Hematopoietic multipotent progenitor cell treated with erythropoietin and hydrocortisone succinate and interleukin-3 and kit ligand, for 8 days (in vitro differentiated cells): Measurements from ENCODE around the gene GYG2.
"Not testable (repeated sequence)": the region's sequence is repeated elsewhere in the genome, so short reads cannot be mapped to it uniquely, and the experiment has no call there.

Experiments used
- DNase-seq: peaks from one replicate; pipeline ENCODE4 v3.0.0-alpha.2; 2015

The GYG2 gene

GRCh38 chrX:2874222-2875135 is 45.7 kb downstream of the GYG2 start:
- DNase-seq = peak; percentile 57

DNA sequence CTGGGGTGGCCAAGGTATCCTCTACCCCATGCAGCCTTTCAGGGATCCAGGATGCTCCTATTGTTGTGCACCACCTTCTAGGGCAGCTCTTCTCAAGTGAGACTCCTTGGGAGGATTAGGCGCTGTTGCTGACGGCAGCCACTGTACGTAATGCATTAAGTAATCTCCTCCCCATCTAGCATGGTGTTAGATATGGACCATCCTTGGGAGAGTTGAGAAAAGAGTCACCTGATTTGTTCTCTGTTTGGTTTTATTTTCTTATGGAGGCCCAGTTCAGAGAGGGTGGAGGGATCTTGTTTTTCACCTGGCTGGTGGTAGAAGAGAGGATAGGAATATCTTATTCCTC is 46.4 kb downstream of the GYG2 start:
- no peak for DNase-seq

GRCh38 chrX:2875798-2876399 is 47.2 kb downstream of the GYG2 start:
- DNase-seq = peak; percentile 19

GRCh38 chrX:2878563-2878962 is 49.8 kb downstream of the GYG2 start:
- no peak for DNase-seq

- no peak for DNase-seq
Observed at GRCh38 chrX:2879670-2880069, 50.9 kb downstream of the GYG2 start.

- DNase-seq = no peak
Observed at GRCh38 chrX:2883770-2884169, 55.0 kb downstream of the GYG2 start.

DNA sequence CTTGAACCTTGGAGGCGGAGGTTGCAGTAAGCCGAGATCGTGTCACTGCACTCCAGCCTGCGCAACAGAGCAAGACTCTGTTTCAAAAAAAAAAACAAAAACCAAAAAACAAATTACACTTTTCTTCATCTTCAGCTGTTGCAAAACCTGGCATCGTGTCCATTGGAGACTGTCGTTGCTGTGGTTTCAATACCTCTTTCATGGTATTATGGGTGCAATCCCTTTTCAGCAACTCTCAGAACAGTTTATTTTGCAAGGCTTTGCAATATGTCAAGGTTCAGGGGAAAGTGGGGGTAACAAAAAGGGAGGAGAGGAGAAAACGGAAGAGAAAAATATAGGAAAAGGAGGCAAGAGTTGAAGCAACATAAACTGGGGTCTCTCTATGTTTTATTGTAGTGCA is 59.6 kb downstream of the GYG2 start:
- no peak for DNase-seq

GRCh38 chrX:2889045-2889605 is 60.4 kb downstream of the GYG2 start:
- peak; percentile 6 for DNase-seq

GRCh38 chrX:2889706-2890490 is 61.2 kb downstream of the GYG2 start:
- peak; percentile 20 for DNase-seq

- DNase-seq = not testable (repeated sequence)
Observed at GRCh38 chrX:2890536-2891460, 62.1 kb downstream of the GYG2 start.

- DNase-seq = no peak
Observed at GRCh38 chrX:2892816-2893215, 64.1 kb downstream of the GYG2 start.

DNA sequence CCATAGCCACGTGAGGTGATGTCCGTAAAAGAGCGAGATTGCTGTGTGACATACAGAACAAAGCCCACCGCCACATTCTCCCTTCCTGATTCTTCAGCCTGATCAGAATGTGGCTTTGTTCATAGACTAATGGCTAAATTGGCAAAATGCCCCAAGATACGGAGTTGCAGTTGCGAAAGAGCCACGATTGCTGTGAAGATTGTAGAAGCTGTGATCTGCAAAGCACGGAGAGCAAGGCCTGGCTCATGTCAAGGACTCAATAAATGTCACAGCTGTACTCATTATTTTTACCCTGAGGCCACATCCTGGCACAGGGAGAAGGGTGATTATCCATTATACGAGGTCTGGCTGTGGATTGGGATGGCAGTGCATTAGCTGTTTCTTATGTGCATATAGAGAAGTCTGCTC is 66.2 kb downstream of the GYG2 start:
- DNase-seq = no peak

GRCh38 chrX:2897311-2897689 is 68.6 kb downstream of the GYG2 start:
- no peak for DNase-seq

DNA sequence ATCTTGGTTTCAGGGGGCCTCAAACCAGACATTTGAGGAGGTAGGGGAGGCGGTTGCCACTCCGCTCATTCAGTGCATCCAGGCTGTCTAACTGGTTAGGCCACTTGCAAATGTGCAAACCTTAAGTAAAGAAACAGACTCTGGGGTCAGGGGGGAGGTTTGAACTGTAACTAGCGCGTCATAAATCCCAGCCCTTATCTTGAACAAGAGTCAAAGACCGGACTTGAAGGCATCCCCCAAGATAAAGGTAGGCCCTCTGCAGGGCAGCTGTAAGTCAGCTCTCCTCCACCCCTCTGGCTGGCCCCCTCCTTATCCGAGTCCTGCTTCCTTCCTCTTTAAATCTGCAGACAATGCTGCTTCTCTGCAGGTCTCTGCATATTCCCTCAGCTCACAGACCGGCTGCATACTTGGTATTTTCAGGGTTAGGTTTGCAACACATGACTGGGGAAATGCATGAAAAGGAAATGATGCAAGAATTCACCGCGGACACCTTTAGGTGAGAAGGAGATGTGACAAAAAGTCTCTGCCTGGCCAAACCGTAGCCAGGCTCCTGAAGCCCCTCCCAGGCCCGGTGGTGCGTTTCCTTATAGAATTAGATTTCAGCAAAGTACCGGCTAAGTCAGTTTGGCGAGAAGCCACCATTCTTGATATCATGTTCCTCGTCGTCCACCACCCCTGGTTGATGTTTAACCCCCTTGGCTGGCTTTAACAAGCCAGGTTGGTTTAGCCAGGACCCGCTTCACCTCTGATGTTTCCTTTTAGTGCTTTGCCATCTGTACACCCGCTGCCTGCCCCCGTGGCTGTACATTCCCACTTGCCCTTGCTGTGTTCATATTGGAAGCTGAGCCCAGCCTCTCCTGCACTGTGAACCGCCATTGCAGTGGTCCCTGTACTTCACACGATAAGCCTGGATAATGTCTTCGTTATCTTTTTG is 69.2 kb downstream of the GYG2 start:
- not testable (repeated sequence) for DNase-seq

GRCh38 chrX:2898846-2899512 is 70.2 kb downstream of the GYG2 start:
- no peak for DNase-seq

DNA sequence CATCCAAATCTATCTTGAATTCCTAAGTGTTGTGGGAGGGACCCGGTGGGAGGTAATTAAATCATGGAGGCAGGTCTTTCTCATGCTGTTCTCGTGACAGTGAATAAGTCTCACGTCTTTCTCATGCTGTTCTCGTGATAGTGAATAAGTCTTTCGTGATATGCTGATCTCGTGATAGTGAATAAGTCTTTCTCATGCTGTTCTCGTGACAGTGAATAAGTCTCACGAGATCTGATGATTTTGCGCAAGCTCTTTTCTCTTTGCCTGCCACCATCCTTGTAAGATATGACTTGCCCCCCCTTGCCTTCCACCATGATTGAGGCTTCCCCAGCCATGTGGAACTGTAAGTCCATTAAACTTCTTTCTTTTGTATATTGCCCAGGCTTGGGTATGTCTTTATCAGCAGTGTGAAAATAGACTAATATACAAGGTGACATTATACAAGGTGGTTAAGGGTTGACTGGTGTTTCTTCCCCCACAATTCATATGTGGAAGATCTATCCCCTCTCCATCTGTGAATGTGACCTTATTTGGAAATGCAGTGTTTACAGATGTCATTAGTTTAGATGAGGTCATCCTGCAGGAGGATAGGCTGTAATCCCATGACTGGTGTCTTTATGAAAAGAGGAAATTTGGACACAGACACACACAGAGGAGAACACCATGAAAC is 72.8 kb downstream of the GYG2 start:
- DNase-seq = no peak

DNA sequence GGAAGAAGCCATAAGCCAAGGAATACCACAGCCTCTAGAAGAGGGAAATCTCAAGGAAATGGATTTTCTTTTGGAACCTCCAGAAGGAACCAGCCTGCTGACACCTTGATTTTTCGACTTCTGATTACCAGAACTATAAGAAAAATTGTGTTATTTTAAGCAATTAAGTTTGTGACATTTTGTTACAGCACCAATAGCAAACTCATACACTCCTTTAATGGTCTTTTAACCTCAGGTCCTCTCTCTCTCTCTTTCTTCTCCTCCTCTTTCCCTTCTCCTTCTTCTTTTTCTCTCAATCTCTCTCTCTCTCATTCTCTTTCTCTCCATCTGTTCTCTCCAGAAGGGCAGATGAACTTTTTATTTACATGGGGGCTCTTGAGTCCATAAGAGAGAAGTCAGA is 74.1 kb downstream of the GYG2 start:
- DNase-seq = no peak

GRCh38 chrX:2903366-2903765 is 74.6 kb downstream of the GYG2 start:
- no peak for DNase-seq

- DNase-seq = no peak
Observed at GRCh38 chrX:2907295-2907694, 78.6 kb downstream of the GYG2 start.

DNA sequence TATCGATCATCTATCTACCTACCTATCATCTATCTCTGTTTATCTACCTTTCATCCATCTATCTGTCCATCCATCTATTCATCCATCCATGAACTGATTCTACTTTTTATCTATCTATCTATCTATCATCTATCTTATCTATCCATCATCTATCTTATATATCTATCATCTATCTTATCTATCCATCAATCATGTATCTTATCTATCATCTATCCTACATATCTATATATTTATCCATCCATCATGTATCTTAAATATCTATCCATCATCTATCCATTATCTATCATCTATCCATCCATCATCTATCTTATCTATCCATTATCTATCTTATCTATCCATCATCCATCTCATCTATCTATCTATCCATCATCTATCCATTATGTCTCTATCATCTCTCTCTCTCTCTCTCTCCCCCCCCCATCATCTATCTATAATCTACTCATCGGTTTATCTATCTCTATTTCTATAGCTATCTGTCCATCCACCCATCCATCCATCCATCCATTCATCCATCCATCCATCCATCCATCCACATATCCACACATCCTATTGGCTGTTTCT is 79.5 kb downstream of the GYG2 start:
- no peak for DNase-seq
